ENCODE measurements around the gene KNSTRN.

GRCh38 chr15:40333922-40334492 lies 48.5 kb upstream of the KNSTRN start:
- TF ChIP-seq CEBPB (IDR thresholded peaks at IDR 0.05) (no peak), BHLHE40 (IDR thresholded peaks at IDR 0.05; ENCODE audit: low read depth, low read length) (no peak), CHD2 (IDR thresholded peaks at IDR 0.05; ENCODE audit: low read length, partially characterized antibody) (no peak), RAD21 (conservative IDR thresholded peaks at IDR 0.05 in 1 of 2, IDR thresholded peaks at IDR 0.05 in 1 of 2) (no peak), ELK1 (IDR thresholded peaks at IDR 0.05; ENCODE audit: low read depth, low read length) (no peak), POLR2A (IDR thresholded peaks at IDR 0.05; ENCODE audit: low read length) (no peak), CTCF (IDR thresholded peaks at IDR 0.05) (no peak), EP300 (IDR thresholded peaks at IDR 0.05) (no peak), MAX (IDR thresholded peaks at IDR 0.05) (no peak), SREBF2 (IDR thresholded peaks at IDR 0.05) (no peak), FOSL2 (IDR thresholded peaks at IDR 0.05) (no peak), FOSL2 (CRISPR knock-in tag; IDR thresholded peaks at IDR 0.05) (no peak), ESRRA (IDR thresholded peaks at IDR 0.05; ENCODE audit: borderline replicate concordance, low read length) (no peak), REST (IDR thresholded peaks at IDR 0.05) (no peak)

Measured in A549 (cell line).